ENCODE data around the gene SPECC1L. TPM values are rescaled to one million over a fixed set of nuclear protein-coding genes. Genes with fewer than 3 reads are reported as not detected.

The SPECC1L gene
- total RNA-seq, 1 experiment from 2014 or later = 14.1 TPM

- H3K9me3 ChIP-seq (ENCODE audit: low read length) = no peaks in the 10 kb centered on the region
- no peak overlapping the region for H3K9ac ChIP-seq (ENCODE audit: low read length)
- ChIA-PET CTCF (no interaction called here), POLR2A (ENCODE audit: unreplicated experiment) (no interaction called here)
- ATAC-seq (no peak), DNase-seq (no peak)
- no peaks in the 10 kb centered on the region for H3K36me3 ChIP-seq (ENCODE audit: low read depth, low read length)
- no peak overlapping the region for H3K4me2 ChIP-seq (ENCODE audit: low read length)
- H3F3A ChIP-seq (ENCODE audit: low read length, unreplicated experiment) = no peaks in the 10 kb centered on the region
- no TSS peak for BruUV-seq (replicated peaks)
- H3K27me3 ChIP-seq (ENCODE audit: low read length) = no peaks in the 10 kb centered on the region
- no peaks in the 10 kb centered on the region for H3K9me2 ChIP-seq (replicated peaks; ENCODE audit: low read length)
- TF ChIP-seq EZH2 (IDR thresholded peaks at IDR 0.05; ENCODE audit: low read length, unreplicated experiment) = no peak
- no peak for TF ChIP-seq EZH2phosphoT487 (IDR thresholded peaks at IDR 0.05; ENCODE audit: borderline replicate concordance, low read length)
- TF ChIP-seq CTCF (conservative IDR thresholded peaks at IDR 0.05; ENCODE audit: low read depth, low read length) = no peak
- H3K79me2 ChIP-seq (ENCODE audit: low read length) = no peaks in the 10 kb centered on the region
- no peak overlapping the region for H3K27ac ChIP-seq (ENCODE audit: low read length)
- intact Hi-C loops (cut with micrococcal nuclease) = no loop called here
- H4K20me1 ChIP-seq (ENCODE audit: low read length) = no peaks in the 10 kb centered on the region
- H3K4me3 ChIP-seq (ENCODE audit: low read length) = no peak overlapping the region
- H2AFZ ChIP-seq (ENCODE audit: low read length) = no peak overlapping the region
- no peaks in the 10 kb centered on the region for H3K4me1 ChIP-seq (ENCODE audit: insufficient read depth, low read length)
These were observed 173.0 kb downstream of the SPECC1L start for GRCh38 chr22:24443668-24444067.

- H4K20me1 ChIP-seq (ENCODE audit: low read length) = no peaks in the 10 kb centered on the region
- H3K36me3 ChIP-seq (ENCODE audit: low read depth, low read length) = no peaks in the 10 kb centered on the region
- no peaks in the 10 kb centered on the region for H3K79me2 ChIP-seq (ENCODE audit: low read length)
- no peak overlapping the region for H3K4me2 ChIP-seq (ENCODE audit: low read length)
- H3K27me3 ChIP-seq (ENCODE audit: low read length) = no peaks in the 10 kb centered on the region
- H3K9me3 ChIP-seq (ENCODE audit: low read length) = no peaks in the 10 kb centered on the region
- no peak for ATAC-seq
- H3K4me1 ChIP-seq (ENCODE audit: insufficient read depth, low read length) = no peaks in the 10 kb centered on the region
- no peak overlapping the region for H3K27ac ChIP-seq (ENCODE audit: low read length)
- H3K9me2 ChIP-seq (replicated peaks; ENCODE audit: low read length) = no peaks in the 10 kb centered on the region
- no peak for DNase-seq
- H3F3A ChIP-seq (ENCODE audit: low read length, unreplicated experiment) = no peaks in the 10 kb centered on the region
- intact Hi-C loops (cut with micrococcal nuclease) = no loop called here
- CTCF ChIA-PET = no interaction called here
- no peak overlapping the region for H3K4me3 ChIP-seq (ENCODE audit: low read length)
- POLR2A ChIA-PET (ENCODE audit: unreplicated experiment) = no interaction called here
- no peak overlapping the region for H3K9ac ChIP-seq (ENCODE audit: low read length)
- no TSS peak for BruUV-seq (replicated peaks)
- no peak overlapping the region for H2AFZ ChIP-seq (ENCODE audit: low read length)
- no peak for TF ChIP-seq EZH2phosphoT487 (IDR thresholded peaks at IDR 0.05; ENCODE audit: borderline replicate concordance, low read length)
- TF ChIP-seq EZH2 (IDR thresholded peaks at IDR 0.05; ENCODE audit: low read length, unreplicated experiment) = no peak
- no peak for TF ChIP-seq CTCF (conservative IDR thresholded peaks at IDR 0.05; ENCODE audit: low read depth, low read length)
These were observed 173.6 kb downstream of the SPECC1L start for GRCh38 chr22:24444251-24444650.

GRCh38 chr22:24444729-24445466 lies 174.3 kb downstream of the SPECC1L start:
- no TSS peak for BruUV-seq (replicated peaks)
- Histone ChIP-seq H3K9me2 (replicated peaks; ENCODE audit: low read length) (no peaks in the 10 kb centered on the region), H2AFZ (ENCODE audit: low read length) (no peak overlapping the region), H3K79me2 (ENCODE audit: low read length) (no peaks in the 10 kb centered on the region), H4K20me1 (ENCODE audit: low read length) (no peaks in the 10 kb centered on the region), H3K9ac (ENCODE audit: low read length) (no peak overlapping the region), H3F3A (ENCODE audit: low read length, unreplicated experiment) (no peaks in the 10 kb centered on the region), H3K9me3 (ENCODE audit: low read length) (no peaks in the 10 kb centered on the region), H3K36me3 (ENCODE audit: low read depth, low read length) (no peaks in the 10 kb centered on the region), H3K4me2 (ENCODE audit: low read length) (no peak overlapping the region), H3K4me3 (ENCODE audit: low read length) (no peak overlapping the region), H3K27me3 (ENCODE audit: low read length) (no peaks in the 10 kb centered on the region), H3K4me1 (ENCODE audit: insufficient read depth, low read length) (no peaks in the 10 kb centered on the region), H3K27ac (ENCODE audit: low read length) (no peak overlapping the region)
- POLR2A ChIA-PET (ENCODE audit: unreplicated experiment) = no interaction called here
- ATAC-seq (no peak), DNase-seq (no peak)
- intact Hi-C loops (cut with micrococcal nuclease) = no loop called here
- TF ChIP-seq CTCF (conservative IDR thresholded peaks at IDR 0.05; ENCODE audit: low read depth, low read length) = no peak
- no peak for TF ChIP-seq EZH2phosphoT487 (IDR thresholded peaks at IDR 0.05; ENCODE audit: borderline replicate concordance, low read length)
- no peak for TF ChIP-seq EZH2 (IDR thresholded peaks at IDR 0.05; ENCODE audit: low read length, unreplicated experiment)
- CTCF ChIA-PET = no interaction called here

All from PC-3 (cell line).